ENCODE measurements around the gene KIF3B. TPM values are rescaled to one million over a fixed set of nuclear protein-coding genes. Genes with fewer than 3 reads are reported as not detected.

KIF3B gene
- total RNA-seq, 1 experiment from 2014 or later: 52.3 TPM

- no peak for DNase-seq
- POLR2A ChIA-PET (ENCODE audit: unreplicated experiment): no interaction called here
- intact Hi-C loops (cut with micrococcal nuclease; ENCODE audit: unreplicated experiment): no loop called here
- H3K27ac ChIP-seq: no peak overlapping the region
- no peak overlapping the region for H3K4me2 ChIP-seq
- no peak for TF ChIP-seq EZH2 (IDR thresholded peaks at IDR 0.05; ENCODE audit: low read depth)
- TF ChIP-seq, protein P1, sequence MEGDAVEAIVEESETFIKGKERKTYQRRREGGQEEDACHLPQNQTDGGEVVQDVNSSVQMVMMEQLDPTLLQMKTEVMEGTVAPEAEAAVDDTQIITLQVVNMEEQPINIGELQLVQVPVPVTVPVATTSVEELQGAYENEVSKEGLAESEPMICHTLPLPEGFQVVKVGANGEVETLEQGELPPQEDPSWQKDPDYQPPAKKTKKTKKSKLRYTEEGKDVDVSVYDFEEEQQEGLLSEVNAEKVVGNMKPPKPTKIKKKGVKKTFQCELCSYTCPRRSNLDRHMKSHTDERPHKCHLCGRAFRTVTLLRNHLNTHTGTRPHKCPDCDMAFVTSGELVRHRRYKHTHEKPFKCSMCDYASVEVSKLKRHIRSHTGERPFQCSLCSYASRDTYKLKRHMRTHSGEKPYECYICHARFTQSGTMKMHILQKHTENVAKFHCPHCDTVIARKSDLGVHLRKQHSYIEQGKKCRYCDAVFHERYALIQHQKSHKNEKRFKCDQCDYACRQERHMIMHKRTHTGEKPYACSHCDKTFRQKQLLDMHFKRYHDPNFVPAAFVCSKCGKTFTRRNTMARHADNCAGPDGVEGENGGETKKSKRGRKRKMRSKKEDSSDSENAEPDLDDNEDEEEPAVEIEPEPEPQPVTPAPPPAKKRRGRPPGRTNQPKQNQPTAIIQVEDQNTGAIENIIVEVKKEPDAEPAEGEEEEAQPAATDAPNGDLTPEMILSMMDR (conservative IDR thresholded peaks at IDR 0.05): no peak
- no peaks in the 10 kb centered on the region for H3K9me2 ChIP-seq (ENCODE audit: insufficient read depth)
- H3K36me3 ChIP-seq (ENCODE audit: low read depth): no peaks in the 10 kb centered on the region; the same call in 1 of the 2 replicates
- H3F3A ChIP-seq (ENCODE audit: insufficient read depth, low read depth): no peaks in the 10 kb centered on the region
- no peak overlapping the region for H3K4me3 ChIP-seq
- H4K20me1 ChIP-seq (ENCODE audit: insufficient read depth): no peaks in the 10 kb centered on the region
- no peaks in the 10 kb centered on the region for H3K9me3 ChIP-seq (ENCODE audit: insufficient read depth, low read depth)
- H3K4me1 ChIP-seq (replicated peaks; ENCODE audit: insufficient read depth): no peaks in the 10 kb centered on the region
- no TSS peak for BruUV-seq (replicated peaks)
- CTCF ChIA-PET: no interaction called here
- no peak overlapping the region for H2AFZ ChIP-seq
- H3K27me3 ChIP-seq (ENCODE audit: insufficient read depth, low read depth): no peaks in the 10 kb centered on the region
- no peaks in the 10 kb centered on the region for H3K79me2 ChIP-seq (ENCODE audit: low read depth)
These were observed 46.7 kb upstream of the KIF3B start for GRCh38 chr20:32230707-32231106.

DNA sequence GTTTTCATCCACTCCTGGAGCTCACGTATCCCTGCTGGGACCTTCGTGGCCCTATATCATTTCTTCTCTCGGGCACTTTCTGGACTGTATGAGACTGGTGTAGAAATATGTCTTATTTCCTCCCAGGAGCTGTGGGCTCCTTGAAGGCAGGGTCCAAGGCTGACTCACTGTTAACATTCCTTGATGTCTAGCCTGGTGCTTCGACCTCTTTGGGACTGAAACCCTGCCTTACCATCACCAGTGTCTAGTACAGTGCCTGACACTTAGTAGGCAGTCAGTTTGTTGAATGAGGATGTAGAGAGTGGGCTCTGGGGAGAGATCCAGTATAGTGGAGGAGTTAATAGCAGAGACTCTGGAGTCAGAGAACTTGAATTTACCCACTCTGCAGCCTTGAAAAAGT, 46.2 kb upstream of the KIF3B start:
- Histone ChIP-seq H3K79me2 (ENCODE audit: low read depth) (no peaks in the 10 kb centered on the region), H3K36me3 (ENCODE audit: low read depth) (no peaks in the 10 kb centered on the region; the same call in 1 of the 2 replicates), H3K4me2 (no peak overlapping the region), H2AFZ (no peak overlapping the region), H3K4me1 (replicated peaks; ENCODE audit: insufficient read depth) (no peaks in the 10 kb centered on the region), H3K27me3 (ENCODE audit: insufficient read depth, low read depth) (no peaks in the 10 kb centered on the region), H3K9me2 (ENCODE audit: insufficient read depth) (no peaks in the 10 kb centered on the region), H3K27ac (no peak overlapping the region), H3K4me3 (no peak overlapping the region), H3F3A (ENCODE audit: insufficient read depth, low read depth) (no peaks in the 10 kb centered on the region), H4K20me1 (ENCODE audit: insufficient read depth) (no peaks in the 10 kb centered on the region), H3K9me3 (ENCODE audit: insufficient read depth, low read depth) (no peaks in the 10 kb centered on the region)
- intact Hi-C loops (cut with micrococcal nuclease; ENCODE audit: unreplicated experiment): no loop called here
- TF ChIP-seq, protein P1 (conservative IDR thresholded peaks at IDR 0.05): no peak
- TF ChIP-seq EZH2 (IDR thresholded peaks at IDR 0.05; ENCODE audit: low read depth): no peak
- POLR2A ChIA-PET (ENCODE audit: unreplicated experiment): no interaction called here
- BruUV-seq (replicated peaks): no TSS peak
- CTCF ChIA-PET: no interaction called here
- no peak for DNase-seq

DNA sequence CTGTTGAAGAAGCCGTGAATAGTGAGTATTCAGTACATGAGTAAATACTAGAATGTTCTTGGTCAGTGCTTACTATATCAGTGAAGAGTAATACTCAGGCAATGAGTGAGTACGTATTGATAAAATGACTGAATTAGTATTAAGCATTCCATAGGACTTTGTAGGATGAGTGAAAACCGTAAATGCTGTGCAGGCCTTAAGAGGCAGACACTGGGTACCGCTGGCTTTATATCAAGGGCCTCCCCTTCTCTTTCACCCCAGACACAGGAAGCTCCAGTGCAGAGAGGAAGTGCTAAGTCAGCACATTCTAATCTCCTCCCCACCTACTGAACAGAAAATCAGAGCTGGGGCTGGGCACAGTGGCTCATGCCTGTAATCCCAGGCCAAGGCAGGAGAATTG, 45.6 kb upstream of the KIF3B start:
- no peaks in the 10 kb centered on the region for H4K20me1 ChIP-seq (ENCODE audit: insufficient read depth)
- intact Hi-C loops (cut with micrococcal nuclease; ENCODE audit: unreplicated experiment): no loop called here
- H3K27me3 ChIP-seq (ENCODE audit: insufficient read depth, low read depth): no peaks in the 10 kb centered on the region
- no peaks in the 10 kb centered on the region; the same call in 1 of the 2 replicates for H3K36me3 ChIP-seq (ENCODE audit: low read depth)
- no peak for DNase-seq
- no peaks in the 10 kb centered on the region for H3K9me2 ChIP-seq (ENCODE audit: insufficient read depth)
- H2AFZ ChIP-seq: no peak overlapping the region
- H3K4me2 ChIP-seq: no peak overlapping the region
- BruUV-seq (replicated peaks): no TSS peak
- CTCF ChIA-PET: no interaction called here
- no peak overlapping the region for H3K27ac ChIP-seq
- no peaks in the 10 kb centered on the region for H3K4me1 ChIP-seq (replicated peaks; ENCODE audit: insufficient read depth)
- no peaks in the 10 kb centered on the region for H3K79me2 ChIP-seq (ENCODE audit: low read depth)
- H3F3A ChIP-seq (ENCODE audit: insufficient read depth, low read depth): no peaks in the 10 kb centered on the region
- H3K4me3 ChIP-seq: no peak overlapping the region
- TF ChIP-seq, protein P1 (conservative IDR thresholded peaks at IDR 0.05): no peak
- no peak for TF ChIP-seq EZH2 (IDR thresholded peaks at IDR 0.05; ENCODE audit: low read depth)
- POLR2A ChIA-PET (ENCODE audit: unreplicated experiment): no interaction called here
- H3K9me3 ChIP-seq (ENCODE audit: insufficient read depth, low read depth): no peaks in the 10 kb centered on the region
